Lower leg skin (tissue), 3 donors: ENCODE results near the gene PPM1M.

Source experiments
- POLR2A ChIP-seq, 2 donors: fragments of 450-650 bp; IDR thresholded peaks; one replicate each; pipeline ENCODE4 v1.6.1; 2016 to 2017; ENCODE audit warnings: antibody characterized with exemption in 2 of 2, mild to moderate bottlenecking in 1 of 2, moderate library complexity in 1 of 2
- TF ChIP-seq, protein P1 (sequence below), 3 donors: fragments of 450-650 bp; IDR thresholded peaks; one replicate each; pipeline ENCODE4 v1.5.1; 2016; ENCODE audit warnings: antibody characterized with exemption in 3 of 3, mild to moderate bottlenecking in 3 of 3, moderate library complexity in 2 of 3

DNA sequence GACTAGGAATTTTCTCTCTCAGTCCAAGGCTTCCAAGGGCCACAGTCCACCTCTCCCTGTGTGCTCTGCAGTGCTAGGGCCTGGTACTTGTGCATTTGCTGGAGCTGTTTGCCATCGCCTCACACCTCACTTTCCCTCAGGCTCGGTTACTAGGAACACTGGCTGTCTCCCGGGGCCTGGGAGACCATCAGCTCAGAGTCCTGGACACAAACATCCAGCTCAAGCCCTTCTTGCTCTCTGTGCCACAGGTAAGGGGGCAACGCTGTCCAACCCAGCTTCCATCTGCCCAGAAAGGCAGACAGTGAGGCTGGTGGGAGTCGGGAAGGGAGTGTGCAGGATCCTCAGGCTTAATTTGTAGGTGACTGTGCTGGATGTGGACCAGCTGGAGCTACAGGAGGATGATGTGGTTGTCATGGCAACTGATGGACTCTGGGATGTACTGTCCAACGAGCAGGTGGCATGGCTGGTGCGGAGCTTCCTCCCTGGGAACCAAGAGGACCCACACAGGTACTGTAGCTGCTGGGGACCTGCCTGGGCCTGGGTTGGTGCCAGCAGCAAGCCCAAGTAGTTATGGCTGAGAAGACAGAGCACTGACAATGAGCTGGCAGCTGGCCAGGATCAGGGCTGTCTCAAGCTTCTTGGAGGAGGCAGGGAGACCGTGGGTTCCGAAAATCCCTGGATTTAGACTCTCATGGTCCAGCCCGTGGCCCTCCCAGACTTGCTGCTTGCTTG lies 3.4 kb downstream of the PPM1M start:
- TF ChIP-seq, protein P1, sequence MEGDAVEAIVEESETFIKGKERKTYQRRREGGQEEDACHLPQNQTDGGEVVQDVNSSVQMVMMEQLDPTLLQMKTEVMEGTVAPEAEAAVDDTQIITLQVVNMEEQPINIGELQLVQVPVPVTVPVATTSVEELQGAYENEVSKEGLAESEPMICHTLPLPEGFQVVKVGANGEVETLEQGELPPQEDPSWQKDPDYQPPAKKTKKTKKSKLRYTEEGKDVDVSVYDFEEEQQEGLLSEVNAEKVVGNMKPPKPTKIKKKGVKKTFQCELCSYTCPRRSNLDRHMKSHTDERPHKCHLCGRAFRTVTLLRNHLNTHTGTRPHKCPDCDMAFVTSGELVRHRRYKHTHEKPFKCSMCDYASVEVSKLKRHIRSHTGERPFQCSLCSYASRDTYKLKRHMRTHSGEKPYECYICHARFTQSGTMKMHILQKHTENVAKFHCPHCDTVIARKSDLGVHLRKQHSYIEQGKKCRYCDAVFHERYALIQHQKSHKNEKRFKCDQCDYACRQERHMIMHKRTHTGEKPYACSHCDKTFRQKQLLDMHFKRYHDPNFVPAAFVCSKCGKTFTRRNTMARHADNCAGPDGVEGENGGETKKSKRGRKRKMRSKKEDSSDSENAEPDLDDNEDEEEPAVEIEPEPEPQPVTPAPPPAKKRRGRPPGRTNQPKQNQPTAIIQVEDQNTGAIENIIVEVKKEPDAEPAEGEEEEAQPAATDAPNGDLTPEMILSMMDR (IDR thresholded peaks at IDR 0.05): no peak
- no peak for TF ChIP-seq POLR2A (IDR thresholded peaks at IDR 0.05)
